Measurements from ENCODE around the gene EHHADH. TPM values are rescaled to one million over a fixed set of nuclear protein-coding genes. Genes with fewer than 3 reads are reported as not detected.

Gene EHHADH
- total and polyA plus RNA-seq, 9 of the 15 experiments (the other 6 are each of a cell fraction or from before 2014, with no cell fraction given), result 3.6 to 6.4 (median 5.4) TPM

DNA sequence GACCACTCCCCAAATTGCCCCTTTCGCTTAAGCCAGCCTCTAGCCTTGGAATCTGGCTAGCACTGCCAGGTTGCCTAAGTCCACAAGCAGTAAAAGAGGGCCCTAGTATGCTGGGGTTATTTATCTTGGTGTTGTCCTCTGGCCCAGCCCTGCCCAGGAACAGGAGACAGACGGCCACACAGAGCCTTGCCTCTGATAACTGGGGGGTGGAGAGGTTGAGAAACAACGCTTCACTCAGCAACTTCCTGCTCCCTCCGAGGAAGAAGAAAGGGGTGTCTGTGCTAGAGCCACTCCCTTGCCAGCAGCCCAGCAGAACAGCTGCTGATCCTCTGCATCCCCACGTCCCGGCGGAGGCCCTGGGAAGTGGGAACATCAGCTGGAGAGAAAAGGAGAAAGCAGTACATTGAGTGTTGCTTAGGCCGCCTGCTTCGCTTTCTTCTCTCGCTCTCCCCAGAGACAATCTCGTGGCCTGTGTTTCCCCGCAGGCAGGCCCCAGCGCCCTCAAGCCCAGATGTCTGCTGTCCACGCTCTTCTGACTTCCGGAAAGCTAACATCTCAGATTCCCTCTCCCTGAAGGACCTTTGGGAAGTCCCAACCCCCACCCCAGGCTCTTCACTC is 78.4 kb downstream of the EHHADH start (continued):
- TF ChIP-seq PHF21A (IDR thresholded peaks at IDR 0.05; ENCODE audit: borderline replicate concordance, low read depth) (peak; percentile 16; the same call in 1 of the 2 replicates), PHF8 (IDR thresholded peaks at IDR 0.05; ENCODE audit: borderline replicate concordance, low read length) (peak; percentile 78; the same call in 1 of the 2 replicates), ELK1 (CRISPR knock-in tag; IDR thresholded peaks at IDR 0.05) (no peak), BACH1 (tag; IDR thresholded peaks at IDR 0.05) (peak; percentile 60; the same call in 1 of the 2 replicates), L3MBTL2 (IDR thresholded peaks at IDR 0.05) (peak; percentile 91), CXXC5 (CRISPR knock-in tag; IDR thresholded peaks at IDR 0.05) (peak; percentile 69; the same call in 1 of the 2 replicates), ELF2 (CRISPR knock-in tag; IDR thresholded peaks at IDR 0.05) (peak; percentile 34; the same call in 1 of the 2 replicates), ZNF57 (CRISPR knock-in tag; IDR thresholded peaks at IDR 0.05) (no peak), PRDM10 (IDR thresholded peaks at IDR 0.05; ENCODE audit: partially characterized antibody) (peak; percentile 80), HLTF (IDR thresholded peaks at IDR 0.05) (peak; percentile 55; the same call in 1 of the 2 replicates), SP1 (CRISPR knock-in tag; IDR thresholded peaks at IDR 0.05) (no peak), POLR2B (IDR thresholded peaks at IDR 0.05; ENCODE audit: low read depth, partially characterized antibody) (peak; percentile 38), FOXP1 (CRISPR knock-in tag; IDR thresholded peaks at IDR 0.05) (no peak), ZNF586 (CRISPR knock-in tag; conservative IDR thresholded peaks at IDR 0.05) (0 out of 2 replicates have a peak, but pooled peaks have one; percentile 20), ZNF79 (CRISPR knock-in tag; IDR thresholded peaks at IDR 0.05; ENCODE audit: low read depth) (no peak), MYBL2 (IDR thresholded peaks at IDR 0.05; ENCODE audit: low read depth) (no peak), MYBL2 (CRISPR knock-in tag; IDR thresholded peaks at IDR 0.05; ENCODE audit: borderline replicate concordance) (no peak)
- TF ChIP-seq, protein P1, sequence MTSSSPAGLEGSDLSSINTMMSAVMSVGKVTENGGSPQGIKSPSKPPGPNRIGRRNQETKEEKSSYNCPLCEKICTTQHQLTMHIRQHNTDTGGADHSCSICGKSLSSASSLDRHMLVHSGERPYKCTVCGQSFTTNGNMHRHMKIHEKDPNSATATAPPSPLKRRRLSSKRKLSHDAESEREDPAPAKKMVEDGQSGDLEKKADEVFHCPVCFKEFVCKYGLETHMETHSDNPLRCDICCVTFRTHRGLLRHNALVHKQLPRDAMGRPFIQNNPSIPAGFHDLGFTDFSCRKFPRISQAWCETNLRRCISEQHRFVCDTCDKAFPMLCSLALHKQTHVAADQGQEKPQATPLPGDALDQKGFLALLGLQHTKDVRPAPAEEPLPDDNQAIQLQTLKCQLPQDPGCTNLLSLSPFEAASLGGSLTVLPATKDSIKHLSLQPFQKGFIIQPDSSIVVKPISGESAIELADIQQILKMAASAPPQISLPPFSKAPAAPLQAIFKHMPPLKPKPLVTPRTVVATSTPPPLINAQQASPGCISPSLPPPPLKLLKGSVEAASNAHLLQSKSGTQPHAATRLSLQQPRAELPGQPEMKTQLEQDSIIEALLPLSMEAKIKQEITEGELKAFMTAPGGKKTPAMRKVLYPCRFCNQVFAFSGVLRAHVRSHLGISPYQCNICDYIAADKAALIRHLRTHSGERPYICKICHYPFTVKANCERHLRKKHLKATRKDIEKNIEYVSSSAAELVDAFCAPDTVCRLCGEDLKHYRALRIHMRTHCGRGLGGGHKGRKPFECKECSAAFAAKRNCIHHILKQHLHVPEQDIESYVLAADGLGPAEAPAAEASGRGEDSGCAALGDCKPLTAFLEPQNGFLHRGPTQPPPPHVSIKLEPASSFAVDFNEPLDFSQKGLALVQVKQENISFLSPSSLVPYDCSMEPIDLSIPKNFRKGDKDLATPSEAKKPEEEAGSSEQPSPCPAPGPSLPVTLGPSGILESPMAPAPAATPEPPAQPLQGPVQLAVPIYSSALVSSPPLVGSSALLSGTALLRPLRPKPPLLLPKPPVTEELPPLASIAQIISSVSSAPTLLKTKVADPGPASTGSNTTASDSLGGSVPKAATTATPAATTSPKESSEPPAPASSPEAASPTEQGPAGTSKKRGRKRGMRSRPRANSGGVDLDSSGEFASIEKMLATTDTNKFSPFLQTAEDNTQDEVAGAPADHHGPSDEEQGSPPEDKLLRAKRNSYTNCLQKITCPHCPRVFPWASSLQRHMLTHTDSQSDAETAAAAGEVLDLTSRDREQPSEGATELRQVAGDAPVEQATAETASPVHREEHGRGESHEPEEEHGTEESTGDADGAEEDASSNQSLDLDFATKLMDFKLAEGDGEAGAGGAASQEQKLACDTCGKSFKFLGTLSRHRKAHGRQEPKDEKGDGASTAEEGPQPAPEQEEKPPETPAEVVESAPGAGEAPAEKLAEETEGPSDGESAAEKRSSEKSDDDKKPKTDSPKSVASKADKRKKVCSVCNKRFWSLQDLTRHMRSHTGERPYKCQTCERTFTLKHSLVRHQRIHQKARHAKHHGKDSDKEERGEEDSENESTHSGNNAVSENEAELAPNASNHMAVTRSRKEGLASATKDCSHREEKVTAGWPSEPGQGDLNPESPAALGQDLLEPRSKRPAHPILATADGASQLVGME (CRISPR knock-in tag; IDR thresholded peaks at IDR 0.05), result peak; percentile 68; the same call in 1 of the 2 replicates

Measured in K562 (cell line).